ENCODE results near the gene TMEM126B. TPM values are rescaled to one million over a fixed set of nuclear protein-coding genes. Genes with fewer than 3 reads are reported as not detected.
A peak's percentile ranks its signal among the peaks of the same experiment; 100 is the strongest.

TMEM126B gene
- total and polyA plus RNA-seq, 10 of the 15 experiments (the other 5 are each of a cell fraction or from before 2014, with no cell fraction given) = 36.9 to 117 (median 70.3) TPM

GRCh38 chr11:85663753-85664614, 35.6 kb downstream of the TMEM126B start:
- ChIA-PET SMC1A (ENCODE audit: uncharacterized antibody, unreplicated experiment) (interaction anchor here (0.6 to 8.2 kb wide), 5 partner anchors 11 to 36 kb away, joined by 3 to 66 read pairs (median 3); partner anchors contain the start of gene TMEM126A), CTCF (interaction anchor here (0.6 to 4.0 kb wide), 4 partner anchors 9 to 36 kb away, joined by 3 to 21 read pairs (median 4); partner anchors contain the start of genes CCDC89, TMEM126A and TMEM126B), POLR2A (interaction anchor here (1.0 to 6.7 kb wide), 5 partner anchors 11 to 36 kb away, joined by 3 to 43 read pairs (median 5); partner anchors contain the start of genes DLG2, TMEM126A and TMEM126B), RAD21 (ENCODE audit: unreplicated experiment) (interaction anchor here (2.9 kb wide), 1 partner anchor 36 kb away, joined by 10 read pairs; the partner anchor contains the start of genes DLG2 and TMEM126B)
- FAIRE-seq = no peak
- Histone ChIP-seq H3K27ac (ENCODE audit: control insufficient read depth, insufficient read depth) (peak overlapping the region; percentile 87), H3K4me3 (peak overlapping the region; percentile 91), H3K27me3 (replicated peaks in 1 of 2; ENCODE audit: control insufficient read depth in 2 of 2, insufficient read depth in 2 of 2, low read length in 1 of 2) (no peaks in the 10 kb centered on the region), H3K79me2 (ENCODE audit: control insufficient read depth, insufficient read depth, low read length) (peaks cover 62% of the 10 kb centered on the region), H2AFZ (ENCODE audit: control insufficient read depth, low read depth, low read length) (peak overlapping the region; percentile 54), H3K36me3 (ENCODE audit: control insufficient read depth in 2 of 2, insufficient read depth in 2 of 2, low read length in 1 of 2) (peaks cover 0 to 11% of the 10 kb centered on the region in 2 experiments; a peak in 2 of 4 replicates), H3K4me2 (ENCODE audit: control insufficient read depth, insufficient read depth) (peak overlapping the region; percentile 91), H3K9ac (ENCODE audit: control insufficient read depth, insufficient read depth, low read length) (peak overlapping the region; percentile 95), H3K9me3 (replicated peaks; ENCODE audit: control insufficient read depth, insufficient read depth, low read length) (no peaks in the 10 kb centered on the region), H4K20me1 (ENCODE audit: control insufficient read depth, insufficient read depth) (peaks cover 10% of the 10 kb centered on the region; the same call in 1 of the 2 replicates), H3K4me1 (ENCODE audit: control insufficient read depth, insufficient read depth, low read length) (no peaks in the 10 kb centered on the region)
- no peak for DNase-seq (ENCODE audit: low read depth, low spot score)
- in situ Hi-C loops (cut with MboI) = no loop called here
- intact Hi-C loops (cut with micrococcal nuclease; ENCODE audit: unreplicated experiment) = loop anchor here (2.0 to 10.0 kb wide), 2 partner anchors 17 to 631 kb away; partner anchors contain the start of gene TMEM126A
- peak; percentile 82 for ATAC-seq
- WGBS (ENCODE audit: insufficient coverage, insufficient replicate concordance, low lambda C conversion rate, missing lambda C conversion rate) = under 1% methylated on average over 56 of the region's 73 CpGs
- BruUV-seq (replicated peaks) = no TSS peak
- TF ChIP-seq, protein P1, sequence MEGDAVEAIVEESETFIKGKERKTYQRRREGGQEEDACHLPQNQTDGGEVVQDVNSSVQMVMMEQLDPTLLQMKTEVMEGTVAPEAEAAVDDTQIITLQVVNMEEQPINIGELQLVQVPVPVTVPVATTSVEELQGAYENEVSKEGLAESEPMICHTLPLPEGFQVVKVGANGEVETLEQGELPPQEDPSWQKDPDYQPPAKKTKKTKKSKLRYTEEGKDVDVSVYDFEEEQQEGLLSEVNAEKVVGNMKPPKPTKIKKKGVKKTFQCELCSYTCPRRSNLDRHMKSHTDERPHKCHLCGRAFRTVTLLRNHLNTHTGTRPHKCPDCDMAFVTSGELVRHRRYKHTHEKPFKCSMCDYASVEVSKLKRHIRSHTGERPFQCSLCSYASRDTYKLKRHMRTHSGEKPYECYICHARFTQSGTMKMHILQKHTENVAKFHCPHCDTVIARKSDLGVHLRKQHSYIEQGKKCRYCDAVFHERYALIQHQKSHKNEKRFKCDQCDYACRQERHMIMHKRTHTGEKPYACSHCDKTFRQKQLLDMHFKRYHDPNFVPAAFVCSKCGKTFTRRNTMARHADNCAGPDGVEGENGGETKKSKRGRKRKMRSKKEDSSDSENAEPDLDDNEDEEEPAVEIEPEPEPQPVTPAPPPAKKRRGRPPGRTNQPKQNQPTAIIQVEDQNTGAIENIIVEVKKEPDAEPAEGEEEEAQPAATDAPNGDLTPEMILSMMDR (IDR thresholded peaks at IDR 0.05 in 2 of 3, conservative IDR thresholded peaks at IDR 0.05 in 1 of 3; ENCODE audit: control insufficient read depth in 2 of 3, extremely low read depth in 1 of 3, insufficient read depth in 1 of 3, low read depth in 3 of 3, low read length in 3 of 3) = peak; percentile 54 to 71 (median 70)
- TF ChIP-seq POLR2AphosphoS5 (IDR thresholded peaks at IDR 0.05; ENCODE audit: low read length) (peak; percentile 21), MEF2A (IDR thresholded peaks at IDR 0.05; ENCODE audit: insufficient read depth, low read depth, low read length) (no peak), CBFB (IDR thresholded peaks at IDR 0.05; ENCODE audit: low read depth) (peak; percentile 53; the same call in 1 of the 2 replicates), REST (IDR thresholded peaks at IDR 0.05; ENCODE audit: low read depth, low read length) (no peak), RB1 (IDR thresholded peaks at IDR 0.05; ENCODE audit: borderline replicate concordance) (peak; percentile 72), BACH1 (IDR thresholded peaks at IDR 0.05; ENCODE audit: borderline replicate concordance) (0 out of 2 replicates have a peak, but pooled peaks have one; percentile 32), SKIL (IDR thresholded peaks at IDR 0.05; ENCODE audit: low read depth, poor library complexity, severe bottlenecking) (no peak), MXI1 (IDR thresholded peaks at IDR 0.05; ENCODE audit: low read depth, low read length) (peak; percentile 21; the same call in 1 of the 2 replicates), SPI1 (IDR thresholded peaks at IDR 0.05; ENCODE audit: borderline replicate concordance, insufficient read depth, low read depth, low read length) (no peak), POU2F2 (IDR thresholded peaks at IDR 0.05; ENCODE audit: borderline replicate concordance, low read depth, low read length) (no peak; the same call in 2 of the 3 replicates), MAX (IDR thresholded peaks at IDR 0.05; ENCODE audit: low read depth, low read length) (peak; percentile 20; the same call in 1 of the 2 replicates), KLF5 (IDR thresholded peaks at IDR 0.05; ENCODE audit: partially characterized antibody) (peak; percentile 28)

All from GM12878 (cell line).